Coronary artery (tissue), 2 donors: Measurements from ENCODE around the gene CASP10.
"Not testable (repeated sequence)": the region's sequence is repeated elsewhere in the genome, so short reads cannot be mapped to it uniquely, and the experiment has no call there.

ENCODE experiments used
- DNase-seq: peaks from one replicate; pipeline ENCODE4 v3.0.0-alpha.2; 2017; ENCODE audit warnings: low spot score
- H3K27ac ChIP-seq, 2 donors: fragments of 200-600 bp; sonication (generic); one replicate each; pipeline ENCODE4 v1.5.1; 2016 to 2019
- H3K4me3 ChIP-seq: fragments of 200-600 bp; sonication (generic); 2 replicates; pipeline ENCODE4 v1.5.1; 2016; ENCODE audit warnings: mild to moderate bottlenecking, moderate library complexity
- CTCF ChIP-seq: fragments of 200-600 bp; sonication (generic); IDR thresholded peaks from one replicate; pipeline ENCODE4 v1.5.1; 2019; ENCODE audit warnings: antibody characterized with exemption

The CASP10 gene

GRCh38 chr2:201157694-201158093 is 25.2 kb upstream of the CASP10 start:
- H3K27ac ChIP-seq: peak overlapping the region in 1 of 2 donors; percentile 35
- H3K4me3 ChIP-seq: no peak overlapping the region
- DNase-seq: no peak

DNA sequence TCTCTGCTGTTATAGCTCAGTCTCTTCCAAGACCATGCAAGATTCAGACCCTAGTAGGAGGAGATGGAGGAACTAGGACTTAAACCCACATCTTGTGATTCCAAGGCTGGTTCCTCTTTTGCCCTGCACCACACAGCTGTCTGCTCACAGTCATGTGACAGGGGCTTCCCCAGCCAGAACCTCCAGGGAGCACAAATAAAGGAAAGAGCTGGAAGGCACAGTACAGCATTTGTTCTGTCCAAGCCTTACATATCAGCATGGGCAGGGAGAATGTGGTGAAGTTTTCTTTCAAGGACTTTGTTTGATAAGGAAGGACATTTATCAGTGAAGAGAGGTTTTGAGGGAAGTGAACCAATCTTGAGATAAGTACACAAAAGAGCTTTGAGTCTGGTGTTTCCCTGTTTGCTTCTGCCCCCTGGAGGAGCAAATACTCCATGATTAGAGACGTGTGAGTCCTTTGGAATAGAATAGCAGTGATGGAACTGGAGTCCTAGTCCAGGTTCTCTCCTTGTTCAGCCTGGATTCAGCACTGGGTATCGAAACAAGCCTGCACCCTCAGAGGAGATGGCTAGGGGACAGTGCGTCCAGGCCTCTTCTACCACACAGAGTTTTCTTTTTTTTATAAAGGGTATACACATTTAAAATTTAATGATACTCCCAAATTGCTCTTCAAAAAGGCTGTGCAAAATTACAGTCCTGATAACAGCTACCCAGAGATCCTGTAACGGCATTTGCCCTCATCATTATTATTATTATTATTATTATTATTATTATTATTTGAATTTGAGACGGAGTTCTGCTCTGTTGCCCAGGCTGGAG is 24.6 kb upstream of the CASP10 start:
- no peak for TF ChIP-seq CTCF
- DNase-seq: no peak
- Histone ChIP-seq H3K27ac (peak overlapping the region in 1 of 2 donors; percentile 35), H3K4me3 (no peak overlapping the region)

More at GRCh38 chr2:201157694-201158093, 25.2 kb upstream of the CASP10 start:
- TF ChIP-seq CTCF: no peak

DNA sequence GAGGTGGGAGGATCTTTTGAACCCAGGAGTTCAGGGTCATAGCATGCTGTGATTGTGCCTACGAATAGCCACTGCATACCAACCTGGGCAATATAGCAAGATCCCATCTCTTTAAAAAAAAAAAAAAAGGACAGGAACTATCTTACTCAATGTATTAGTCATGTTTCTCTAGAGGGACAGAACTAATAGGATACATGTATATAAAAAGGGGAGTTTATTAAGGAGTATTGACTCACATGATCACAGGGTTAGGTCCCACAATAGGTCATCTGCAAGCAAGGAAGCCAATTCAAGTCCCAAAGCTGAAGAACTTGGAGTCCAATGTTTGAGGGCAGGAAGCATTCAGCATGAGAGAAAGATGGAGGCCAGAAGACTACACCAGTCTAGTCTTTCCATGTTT is 18.8 kb upstream of the CASP10 start:
- no peak overlapping the region for H3K4me3 ChIP-seq
- DNase-seq: no peak
- no peak overlapping the region for H3K27ac ChIP-seq
- TF ChIP-seq CTCF: no peak

- Histone ChIP-seq H3K4me3 (no peak overlapping the region), H3K27ac (no peak overlapping the region)
- no peak for DNase-seq
- TF ChIP-seq CTCF: no peak
These were observed 15.4 kb upstream of the CASP10 start for GRCh38 chr2:201167546-201167945.

DNA sequence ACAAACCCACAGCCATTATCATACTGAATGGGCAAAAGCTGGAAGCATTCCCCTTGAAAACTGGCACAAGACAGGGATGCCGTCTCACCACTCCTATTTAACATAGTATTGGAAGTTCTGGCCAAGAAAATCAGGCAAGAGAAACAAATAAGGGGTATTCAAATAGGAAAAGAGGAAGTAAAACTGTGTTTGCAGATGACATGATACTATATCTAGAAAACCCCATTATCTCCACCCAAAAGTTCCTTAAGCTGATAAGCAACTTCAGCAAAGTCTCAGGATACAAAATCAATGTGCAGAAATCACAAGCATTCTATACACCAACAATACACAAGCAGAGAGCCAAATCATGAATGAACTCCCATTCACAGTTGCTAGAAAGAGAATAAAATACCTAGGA is 14.4 kb upstream of the CASP10 start:
- not testable (repeated sequence) for H3K27ac ChIP-seq, H3K4me3 ChIP-seq, DNase-seq

- DNase-seq: no peak
- no peak for TF ChIP-seq CTCF
- H3K4me3 ChIP-seq: no peak overlapping the region
- H3K27ac ChIP-seq: no peak overlapping the region
These were observed 11.6 kb upstream of the CASP10 start for GRCh38 chr2:201171259-201171814.

- TF ChIP-seq CTCF: no peak
- no peak overlapping the region for H3K27ac ChIP-seq
These were observed 10.7 kb upstream of the CASP10 start for GRCh38 chr2:201172279-201172678.

More at GRCh38 chr2:201172279-201172678, 10.7 kb upstream of the CASP10 start:
- no peak for DNase-seq
- no peak overlapping the region for H3K4me3 ChIP-seq
